DOHH2 (cell line): ENCODE results near the gene SLC16A3.

ENCODE experiments used
- CTCF ChIP-seq: fragments of 200-600 bp; sonication (generic); IDR thresholded peaks from one replicate; pipeline ENCODE4 v1.5.1; 2014; ENCODE audit warnings: antibody characterized with exemption, mild to moderate bottlenecking, low read depth, low read length; ENCODE audit not compliant: poor library complexity, severe bottlenecking
- EZH2phosphoT487 ChIP-seq: fragments of 200-600 bp; sonication (generic); IDR thresholded peaks from 2 replicates; pipeline ENCODE4 v1.6.1; 2017; ENCODE audit warnings: borderline replicate concordance, mild to moderate bottlenecking, antibody characterized with exemption, low read length, moderate library complexity, mixed read lengths

GRCh38 chr17:82203920-82204319 is 24.9 kb upstream of the SLC16A3 start:
- TF ChIP-seq CTCF: no peak
- no peak for TF ChIP-seq EZH2phosphoT487
